Spleen (tissue), 7 donors: Measurements from ENCODE around the gene FRMD4B.

Experiments used
- CTCF ChIP-seq, 11 experiments: fragments of 200-600 bp in 7 of 11; fragments of 450-650 bp in 4 of 11; sonication (generic) in 4 of 11; IDR thresholded peaks in 8 of 11; conservative IDR thresholded peaks in 3 of 11; 1 replicate in 7 of 11; 2 replicates in 4 of 11; pipeline versions ENCODE4 v1.4.0 to v1.8.0; 2016 to 2021; ENCODE audit warnings: antibody characterized with exemption in 11 of 11, inconsistent platforms in 4 of 11, mild to moderate bottlenecking in 1 of 11
- POLR2A ChIP-seq, 3 donors: fragments of 450-650 bp; IDR thresholded peaks; one replicate each; pipeline ENCODE4 v1.5.1; 2017; ENCODE audit warnings: antibody characterized with exemption in 3 of 3, mild to moderate bottlenecking in 1 of 3
- donor health status: DM: no; HTN: no; CAD: no; lungs with moderate emphysema.
- donor health status: DM: no; HTN: no; CAD: no.
- donor health status: DM: no; HTN: no; CAD: no.

- no peak for TF ChIP-seq CTCF (IDR thresholded peaks at IDR 0.05 in 8 of 11, conservative IDR thresholded peaks at IDR 0.05 in 3 of 11)
- TF ChIP-seq POLR2A (IDR thresholded peaks at IDR 0.05): no peak
These were observed 26.5 kb downstream of the FRMD4B start for GRCh38 chr3:69359339-69359893.
